ENCODE results near the gene USP20. TPM values are rescaled to one million over a fixed set of nuclear protein-coding genes. Genes with fewer than 3 reads are reported as not detected.
A peak's percentile ranks its signal among the peaks of the same experiment; 100 is the strongest.

The USP20 gene
- total and polyA plus RNA-seq, 5 donors from 2014 or later: 37.1 to 116 (median 48.5) TPM

DNA sequence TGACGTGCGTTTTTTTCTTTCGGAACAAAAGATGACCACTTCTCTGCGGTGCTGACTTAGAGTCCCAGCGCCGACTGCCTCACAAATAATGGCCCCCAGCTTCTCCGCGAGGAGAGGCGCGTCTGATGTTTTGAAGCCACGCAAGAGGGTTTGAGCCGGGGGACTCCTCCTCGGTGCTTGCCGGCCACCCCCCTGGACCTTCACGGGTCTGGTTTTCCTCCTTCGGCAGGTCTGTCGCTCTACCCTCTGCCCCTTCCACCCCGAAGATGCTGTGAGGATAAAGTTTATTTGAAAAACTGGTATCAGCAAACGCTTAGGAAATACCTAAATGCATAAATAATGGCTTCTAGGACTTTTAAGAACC, 584 bp downstream of the USP20 start:
- H3K4me3 Mint-ChIP-seq: peak overlapping the region; percentile 97 to 99 (median 98)
- peaks cover 66% of the 10 kb centered on the region for H3K4me1 ChIP-seq (ENCODE audit: control insufficient read depth, insufficient read depth, low read length, poor library complexity, severe bottlenecking)
- DNase-seq: peak in 1 of 3 donors; percentile 33
- H3K36me3 ChIP-seq (ENCODE audit: control insufficient read depth, insufficient read depth, low read length): peaks cover 32% of the 10 kb centered on the region
- H3K9me3 ChIP-seq (ENCODE audit: control insufficient read depth in 2 of 2, low read length in 2 of 2): no peaks in the 10 kb centered on the region
- H3K36me3 Mint-ChIP-seq: peaks cover 12% of the 10 kb centered on the region
- H3K4me1 Mint-ChIP-seq: peaks cover 21 to 67% (median 49%) of the 10 kb centered on the region in 4 donors
- H3K27me3 Mint-ChIP-seq: no peaks in the 10 kb centered on the region
- H3K27ac ChIP-seq (ENCODE audit: insufficient read depth, low read length, poor library complexity, severe bottlenecking): peak overlapping the region; percentile 93
- peak overlapping the region; percentile 56 to 98 (median 96) for H3K27ac Mint-ChIP-seq
- H3K4me3 ChIP-seq (ENCODE audit: low read depth, low read length): peak overlapping the region; percentile 88
- no peaks in the 10 kb centered on the region for H3K27me3 ChIP-seq (ENCODE audit: control insufficient read depth, insufficient read depth, low read length)
- ATAC-seq (ENCODE audit: low read depth in 2 of 2): no peak
- H3K9me3 Mint-ChIP-seq: no peaks in the 10 kb centered on the region

DNA sequence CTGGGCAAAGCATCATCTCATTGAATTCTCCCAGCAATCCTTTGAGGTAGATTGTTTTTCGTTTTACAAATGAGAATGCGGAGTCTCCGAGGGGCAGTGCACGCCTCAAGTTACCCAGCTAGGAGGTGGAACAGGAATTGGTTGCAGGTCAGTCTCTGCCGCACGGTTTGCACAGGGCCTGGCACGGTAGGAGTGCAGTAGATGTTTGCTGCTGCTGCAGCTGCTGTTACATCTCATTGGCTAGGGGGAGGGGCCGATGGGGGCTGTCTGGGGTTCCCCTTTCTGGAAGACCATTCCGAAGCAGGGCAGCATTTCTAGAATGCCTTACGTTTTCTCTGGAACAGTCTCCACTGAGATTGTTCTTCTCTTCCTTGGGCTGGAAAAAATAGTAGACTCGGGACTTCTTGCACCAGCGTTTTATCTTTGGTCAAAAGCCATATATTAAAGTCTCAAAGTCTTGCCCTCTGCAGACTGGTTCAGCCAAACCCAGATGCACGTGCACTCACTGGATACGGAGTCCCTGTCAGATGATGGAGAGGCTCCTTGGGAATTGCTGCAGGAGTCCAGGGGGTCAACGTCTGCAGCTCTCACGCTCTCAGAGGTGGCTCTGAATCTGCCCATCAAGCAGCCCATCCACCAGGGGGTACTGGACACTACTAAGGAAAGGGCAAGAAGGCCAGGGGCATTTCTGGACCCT, 1.2 kb downstream of the USP20 start:
- H3K4me1 ChIP-seq (ENCODE audit: control insufficient read depth, insufficient read depth, low read length, poor library complexity, severe bottlenecking): peaks cover 66% of the 10 kb centered on the region
- H3K27me3 Mint-ChIP-seq: no peaks in the 10 kb centered on the region
- H3K36me3 Mint-ChIP-seq: peaks cover 10% of the 10 kb centered on the region
- ATAC-seq (ENCODE audit: low read depth in 2 of 2) (no peak), DNase-seq (peak; percentile 19 to 60 (median 43))
- peak overlapping the region; percentile 93 for H3K27ac ChIP-seq (ENCODE audit: insufficient read depth, low read length, poor library complexity, severe bottlenecking)
- H3K4me3 Mint-ChIP-seq: peak overlapping the region; percentile 97 to 99 (median 98)
- H3K36me3 ChIP-seq (ENCODE audit: control insufficient read depth, insufficient read depth, low read length): peaks cover 26% of the 10 kb centered on the region
- peak overlapping the region; percentile 94 to 98 (median 96) for H3K27ac Mint-ChIP-seq
- peak overlapping the region; percentile 88 for H3K4me3 ChIP-seq (ENCODE audit: low read depth, low read length)
- no peaks in the 10 kb centered on the region for H3K27me3 ChIP-seq (ENCODE audit: control insufficient read depth, insufficient read depth, low read length)
- H3K9me3 Mint-ChIP-seq: no peaks in the 10 kb centered on the region
- peaks cover 24 to 74% (median 55%) of the 10 kb centered on the region in 4 donors for H3K4me1 Mint-ChIP-seq
- no peaks in the 10 kb centered on the region for H3K9me3 ChIP-seq (ENCODE audit: control insufficient read depth in 2 of 2, low read length in 2 of 2)

DNA sequence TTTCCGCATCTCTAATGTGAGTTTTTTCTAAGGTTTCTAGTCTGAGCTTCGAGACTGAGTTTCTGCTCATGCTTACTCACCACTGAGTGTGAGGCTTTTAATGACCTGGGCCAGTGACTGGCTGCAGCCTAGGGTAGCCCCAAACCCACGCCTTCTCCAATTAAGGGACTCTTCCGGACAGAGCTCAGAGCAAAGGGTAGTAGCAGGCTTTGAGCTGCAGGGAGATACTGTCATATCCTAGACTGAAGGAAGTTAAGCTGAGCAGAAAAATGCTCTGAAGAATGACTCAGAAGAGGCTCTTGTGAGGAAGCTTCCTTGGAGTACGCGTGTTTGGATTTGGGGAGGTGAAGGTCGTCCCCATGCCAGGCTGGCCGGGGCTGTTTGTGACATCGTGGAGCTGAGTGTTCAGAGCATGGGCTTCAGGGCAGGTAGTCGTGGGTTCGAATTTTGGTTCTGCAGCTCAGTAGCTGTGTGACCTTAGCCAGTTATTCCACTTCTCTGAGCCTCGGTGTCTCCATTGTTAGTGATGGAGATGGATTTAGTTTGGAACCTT, 3.5 kb downstream of the USP20 start:
- H3K4me3 Mint-ChIP-seq: peak overlapping the region; percentile 80 to 99 (median 84)
- Histone ChIP-seq H3K27ac (ENCODE audit: insufficient read depth, low read length, poor library complexity, severe bottlenecking) (peak overlapping the region; percentile 58), H3K36me3 (ENCODE audit: control insufficient read depth, insufficient read depth, low read length) (peaks cover 7% of the 10 kb centered on the region), H3K9me3 (ENCODE audit: control insufficient read depth in 2 of 2, low read length in 2 of 2) (no peaks in the 10 kb centered on the region), H3K4me3 (ENCODE audit: low read depth, low read length) (peak overlapping the region; percentile 51), H3K4me1 (ENCODE audit: control insufficient read depth, insufficient read depth, low read length, poor library complexity, severe bottlenecking) (peaks cover 67% of the 10 kb centered on the region), H3K27me3 (ENCODE audit: control insufficient read depth, insufficient read depth, low read length) (no peaks in the 10 kb centered on the region)
- ATAC-seq (ENCODE audit: low read depth in 2 of 2) (no peak), DNase-seq (peak in 1 of 3 donors; percentile 55)
- no peaks in the 10 kb centered on the region for H3K27me3 Mint-ChIP-seq
- H3K27ac Mint-ChIP-seq: peak overlapping the region; percentile 78 to 95 (median 92)
- peaks cover 23 to 85% (median 54%) of the 10 kb centered on the region in 4 donors for H3K4me1 Mint-ChIP-seq
- peaks cover 4% of the 10 kb centered on the region for H3K36me3 Mint-ChIP-seq
- no peaks in the 10 kb centered on the region for H3K9me3 Mint-ChIP-seq

DNA sequence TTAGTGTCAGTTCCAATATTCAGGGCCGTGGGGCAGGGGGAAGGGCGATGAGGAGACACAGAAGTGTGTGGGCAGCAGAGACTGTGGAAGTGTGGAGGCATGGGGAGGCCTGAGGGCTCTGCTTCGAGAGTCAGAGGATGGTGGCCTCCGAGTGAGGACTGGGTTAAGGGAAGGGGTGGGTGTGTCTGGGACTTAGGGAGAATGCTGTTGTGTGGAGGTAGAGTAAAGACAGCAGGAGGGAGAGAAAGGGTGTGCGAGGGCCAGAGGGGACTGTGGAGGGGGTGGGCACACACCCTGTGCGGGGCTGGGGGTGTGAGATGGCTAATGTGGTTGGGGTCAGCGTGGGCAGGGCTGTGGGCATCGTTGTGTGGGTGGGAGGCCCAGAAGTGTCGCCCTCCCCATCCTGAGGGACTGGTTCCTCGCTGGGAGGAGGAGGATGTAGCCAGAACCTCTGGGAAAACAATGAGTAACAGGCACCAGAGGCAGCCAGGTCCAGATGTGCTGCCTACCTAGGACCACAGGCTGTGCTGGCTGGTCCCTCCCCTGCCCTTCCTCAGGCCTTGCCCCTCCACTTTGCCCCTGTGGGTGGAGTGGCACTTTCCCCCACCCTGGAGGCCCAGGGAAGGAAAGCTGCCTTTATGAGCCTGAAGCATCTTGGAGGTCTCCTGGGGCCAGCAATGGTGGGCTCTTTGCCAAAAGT, 4.2 kb downstream of the USP20 start:
- Histone ChIP-seq H3K27me3 (ENCODE audit: control insufficient read depth, insufficient read depth, low read length) (no peaks in the 10 kb centered on the region), H3K27ac (ENCODE audit: insufficient read depth, low read length, poor library complexity, severe bottlenecking) (peak overlapping the region; percentile 58), H3K4me3 (ENCODE audit: low read depth, low read length) (peak overlapping the region; percentile 51), H3K4me1 (ENCODE audit: control insufficient read depth, insufficient read depth, low read length, poor library complexity, severe bottlenecking) (peaks cover 60% of the 10 kb centered on the region), H3K36me3 (ENCODE audit: control insufficient read depth, insufficient read depth, low read length) (peaks cover 6% of the 10 kb centered on the region), H3K9me3 (ENCODE audit: control insufficient read depth in 2 of 2, low read length in 2 of 2) (no peaks in the 10 kb centered on the region)
- H3K4me3 Mint-ChIP-seq: peak overlapping the region; percentile 80 to 99 (median 83)
- no peak for DNase-seq
- peaks cover 1% of the 10 kb centered on the region for H3K36me3 Mint-ChIP-seq
- ATAC-seq (ENCODE audit: low read depth in 2 of 2): no peak
- H3K9me3 Mint-ChIP-seq: no peaks in the 10 kb centered on the region
- H3K27me3 Mint-ChIP-seq: no peaks in the 10 kb centered on the region
- H3K27ac Mint-ChIP-seq: peak overlapping the region; percentile 78 to 95 (median 92)
- H3K4me1 Mint-ChIP-seq: peaks cover 17 to 81% (median 48%) of the 10 kb centered on the region in 4 donors

DNA sequence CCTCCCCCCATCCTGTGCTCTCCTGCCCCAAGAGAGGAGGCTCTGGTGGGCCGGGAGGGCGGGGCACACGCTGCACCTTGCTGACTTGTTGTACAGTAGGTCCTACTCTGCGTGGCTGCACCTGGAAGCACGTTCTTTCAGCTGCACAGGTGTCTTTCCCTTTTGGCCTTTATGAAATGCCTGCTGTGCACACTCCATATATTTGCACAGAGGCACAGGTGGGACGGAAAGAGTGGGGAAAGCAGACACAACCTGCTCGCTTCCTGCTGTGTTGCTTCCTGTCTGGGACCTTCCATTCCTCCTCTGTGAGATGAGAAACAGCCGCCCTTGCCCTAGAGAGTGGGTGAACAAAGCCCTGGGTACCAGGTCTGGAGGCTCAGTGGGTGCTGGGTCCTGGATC, 4.8 kb downstream of the USP20 start:
- Mint-ChIP-seq H3K4me1 (peaks cover 22 to 79% (median 47%) of the 10 kb centered on the region in 4 donors), H3K9me3 (no peaks in the 10 kb centered on the region), H3K4me3 (peak overlapping the region; percentile 48 to 99 (median 74)), H3K36me3 (no peaks in the 10 kb centered on the region), H3K27me3 (no peaks in the 10 kb centered on the region), H3K27ac (peak overlapping the region; percentile 52 to 90 (median 88))
- DNase-seq (peak in 1 of 3 donors; percentile 48), ATAC-seq (ENCODE audit: low read depth in 2 of 2) (no peak)
- peak overlapping the region; percentile 51 for H3K4me3 ChIP-seq (ENCODE audit: low read depth, low read length)
- H3K4me1 ChIP-seq (ENCODE audit: control insufficient read depth, insufficient read depth, low read length, poor library complexity, severe bottlenecking): peaks cover 63% of the 10 kb centered on the region
- peaks cover 6% of the 10 kb centered on the region for H3K36me3 ChIP-seq (ENCODE audit: control insufficient read depth, insufficient read depth, low read length)
- H3K9me3 ChIP-seq (ENCODE audit: control insufficient read depth in 2 of 2, low read length in 2 of 2): no peaks in the 10 kb centered on the region
- no peaks in the 10 kb centered on the region for H3K27me3 ChIP-seq (ENCODE audit: control insufficient read depth, insufficient read depth, low read length)
- peak overlapping the region; percentile 58 for H3K27ac ChIP-seq (ENCODE audit: insufficient read depth, low read length, poor library complexity, severe bottlenecking)

DNA sequence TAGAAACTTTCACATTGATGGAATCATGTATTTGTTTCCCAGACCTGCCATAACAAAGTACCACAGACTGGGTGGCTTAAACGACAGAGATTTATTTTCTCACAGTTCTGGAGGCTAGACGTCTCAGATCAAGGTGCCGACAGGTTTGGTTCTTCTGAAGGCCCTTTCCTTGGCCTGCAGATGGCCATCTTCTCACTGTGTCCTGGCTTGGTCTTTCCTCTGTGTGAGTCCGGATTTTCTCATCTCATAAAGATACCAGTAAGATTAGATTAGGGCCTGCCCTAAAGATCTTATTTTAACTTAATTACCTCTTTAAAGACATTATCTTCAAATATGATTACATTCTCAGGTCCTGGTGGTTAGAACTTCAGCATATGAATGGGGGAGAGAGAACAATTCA, 5.8 kb downstream of the USP20 start:
- H3K4me1 ChIP-seq (ENCODE audit: control insufficient read depth, insufficient read depth, low read length, poor library complexity, severe bottlenecking): peaks cover 68% of the 10 kb centered on the region
- no peak for ATAC-seq (ENCODE audit: low read depth in 2 of 2)
- H3K4me3 Mint-ChIP-seq: peak overlapping the region in 2 of 4 donors; percentile 39 to 54

DNA sequence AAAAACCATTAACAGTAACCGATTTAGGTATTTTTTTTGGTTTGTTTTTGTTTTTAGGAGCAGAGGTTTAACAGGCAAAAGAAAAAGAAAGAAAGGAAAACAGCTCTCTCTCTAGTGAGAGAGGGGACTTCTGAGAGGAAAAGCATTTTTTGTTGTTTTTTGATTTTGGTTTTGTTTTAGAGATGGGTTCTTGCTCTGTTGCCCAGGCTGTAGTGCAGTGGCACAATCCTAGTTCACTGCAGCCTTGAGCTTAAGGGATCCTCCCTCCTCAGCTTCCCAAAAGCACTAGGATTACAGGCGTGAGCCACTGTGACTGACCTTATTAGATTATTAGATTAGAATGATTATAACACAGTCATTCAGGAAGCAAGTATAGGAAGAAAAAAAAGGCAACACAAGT, 10.1 kb downstream of the USP20 start:
- Mint-ChIP-seq H3K27me3 (no peaks in the 10 kb centered on the region), H3K9me3 (no peaks in the 10 kb centered on the region), H3K4me3 (peak overlapping the region in 2 of 4 donors; percentile 8 to 41), H3K27ac (peak overlapping the region; percentile 21 to 92 (median 83)), H3K36me3 (peaks cover 9% of the 10 kb centered on the region), H3K4me1 (peaks cover 18 to 67% (median 29%) of the 10 kb centered on the region in 4 donors)
- ATAC-seq (ENCODE audit: low read depth in 2 of 2) (no peak), DNase-seq (no peak)
- Histone ChIP-seq H3K36me3 (ENCODE audit: control insufficient read depth, insufficient read depth, low read length) (peaks cover 22% of the 10 kb centered on the region), H3K4me3 (ENCODE audit: low read depth, low read length) (peak overlapping the region; percentile 22), H3K4me1 (ENCODE audit: control insufficient read depth, insufficient read depth, low read length, poor library complexity, severe bottlenecking) (peaks cover 27% of the 10 kb centered on the region), H3K27ac (ENCODE audit: insufficient read depth, low read length, poor library complexity, severe bottlenecking) (peak overlapping the region; percentile 63), H3K9me3 (ENCODE audit: control insufficient read depth in 2 of 2, low read length in 2 of 2) (no peaks in the 10 kb centered on the region), H3K27me3 (ENCODE audit: control insufficient read depth, insufficient read depth, low read length) (no peaks in the 10 kb centered on the region)

More for the DNA sequence above, 5.8 kb downstream of the USP20 start:
- no peak for DNase-seq
- H3K4me3 ChIP-seq (ENCODE audit: low read depth, low read length): no peak overlapping the region
- no peaks in the 10 kb centered on the region for H3K9me3 ChIP-seq (ENCODE audit: control insufficient read depth in 2 of 2, low read length in 2 of 2)
- no peak overlapping the region for H3K27ac ChIP-seq (ENCODE audit: insufficient read depth, low read length, poor library complexity, severe bottlenecking)
- peaks cover 6% of the 10 kb centered on the region for H3K36me3 ChIP-seq (ENCODE audit: control insufficient read depth, insufficient read depth, low read length)
- Mint-ChIP-seq H3K4me1 (peaks cover 32 to 86% (median 53%) of the 10 kb centered on the region in 4 donors), H3K27ac (peak overlapping the region; percentile 52 to 85 (median 71)), H3K27me3 (no peaks in the 10 kb centered on the region), H3K9me3 (no peaks in the 10 kb centered on the region), H3K36me3 (peaks cover 3% of the 10 kb centered on the region)
- H3K27me3 ChIP-seq (ENCODE audit: control insufficient read depth, insufficient read depth, low read length): no peaks in the 10 kb centered on the region

Data from CD4-positive, CD25-positive, alpha-beta regulatory T cell (primary cell).